ENCODE measurements around the gene DDR1.
A peak's percentile ranks its signal among the peaks of the same experiment; 100 is the strongest.
"Not testable (repeated sequence)": the region's sequence is repeated elsewhere in the genome, so short reads cannot be mapped to it uniquely, and the experiment has no call there.

DDR1 gene

DNA sequence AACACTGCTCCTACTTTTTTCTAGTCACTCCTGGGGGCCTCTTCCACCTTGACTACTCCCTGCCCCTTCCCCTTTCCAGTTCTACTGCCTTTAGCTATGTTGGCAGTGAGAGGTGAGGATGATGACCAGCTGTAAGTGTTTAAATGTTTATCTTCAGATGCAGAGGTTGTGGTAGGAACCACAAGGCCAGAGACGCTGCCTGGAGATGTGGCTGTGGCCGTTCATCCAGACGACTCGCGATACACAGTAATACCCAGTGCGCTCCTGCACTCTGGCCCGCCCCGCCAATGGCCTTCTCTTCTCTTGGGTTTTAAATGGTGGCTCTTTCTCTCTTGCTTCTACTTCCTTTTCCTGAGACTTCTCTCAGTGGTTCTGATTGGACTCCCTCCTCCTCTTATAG lies 34.4 kb downstream of the DDR1 start:
- DNase-seq (ENCODE audit: insufficient read length, low spot score) (no peak), FAIRE-seq (no peak)
- no peak for TF ChIP-seq POLR2A (IDR thresholded peaks at IDR 0.05; ENCODE audit: low read depth, low read length)

GRCh38 chr6:30922447-30922852 lies 38.1 kb downstream of the DDR1 start:
- DNase-seq (ENCODE audit: insufficient read length, low spot score) = no peak

GRCh38 chr6:30924040-30924627 lies 39.8 kb downstream of the DDR1 start:
- FAIRE-seq; DNase-seq (ENCODE audit: insufficient read length, low spot score): not testable (repeated sequence)

More at GRCh38 chr6:30922447-30922852, 38.1 kb downstream of the DDR1 start:
- FAIRE-seq = no peak
- no peak for TF ChIP-seq POLR2A (IDR thresholded peaks at IDR 0.05; ENCODE audit: low read depth, low read length)

- FAIRE-seq = no peak
- TF ChIP-seq POLR2A (IDR thresholded peaks at IDR 0.05; ENCODE audit: low read depth, low read length) = no peak
- DNase-seq (ENCODE audit: insufficient read length, low spot score) = peak; percentile 49
Measured at GRCh38 chr6:30926644-30927043, 42.3 kb downstream of the DDR1 start.

DNA sequence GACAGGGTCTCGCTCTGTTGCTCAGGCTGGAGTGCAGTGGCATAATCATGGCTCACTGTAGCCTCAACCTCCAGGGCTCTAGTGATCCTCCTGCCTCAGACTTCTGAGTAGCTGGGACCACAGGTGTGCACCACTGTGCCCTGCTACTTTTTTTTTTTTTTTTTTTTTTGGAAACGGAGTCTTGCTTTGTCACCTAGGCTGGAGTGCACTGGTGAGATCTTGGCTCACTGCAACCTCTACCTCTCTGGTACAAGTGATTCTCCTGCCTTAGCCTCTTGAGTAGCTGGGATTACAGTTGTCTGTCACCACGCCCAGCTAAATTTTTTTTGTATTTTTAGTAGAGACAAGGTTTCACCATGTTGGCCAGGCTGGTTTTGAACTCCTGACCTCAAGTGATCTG lies 42.8 kb downstream of the DDR1 start:
- DNase-seq (ENCODE audit: insufficient read length, low spot score); FAIRE-seq: not testable (repeated sequence)

- no peak for TF ChIP-seq POLR2A (IDR thresholded peaks at IDR 0.05; ENCODE audit: low read depth, low read length)
- FAIRE-seq (no peak), DNase-seq (ENCODE audit: insufficient read length, low spot score) (no peak)
Measured at GRCh38 chr6:30928677-30929076, 44.4 kb downstream of the DDR1 start.

DNA sequence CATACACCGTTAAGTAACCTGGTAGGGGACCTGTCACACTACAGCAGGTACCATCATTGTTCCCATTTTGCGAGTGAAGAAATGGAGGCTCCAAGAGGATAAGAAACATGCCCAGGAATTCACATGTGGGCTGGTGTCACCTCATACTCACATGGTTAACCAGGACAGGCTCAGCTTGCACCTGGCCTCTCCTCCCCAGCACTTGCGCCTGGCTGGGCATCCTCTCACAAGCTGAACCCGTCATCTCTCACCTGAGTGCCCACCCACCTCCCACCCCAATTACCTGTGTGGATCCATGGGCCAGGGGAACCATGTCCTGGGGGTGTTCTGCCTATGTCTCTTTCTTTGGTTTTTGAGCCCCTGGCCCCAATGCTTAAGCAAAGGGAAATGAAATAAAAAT lies 46.2 kb downstream of the DDR1 start:
- DNase-seq (ENCODE audit: insufficient read length, low spot score) = no peak
- no peak for TF ChIP-seq POLR2A (IDR thresholded peaks at IDR 0.05; ENCODE audit: low read depth, low read length)
- FAIRE-seq = no peak

DNA sequence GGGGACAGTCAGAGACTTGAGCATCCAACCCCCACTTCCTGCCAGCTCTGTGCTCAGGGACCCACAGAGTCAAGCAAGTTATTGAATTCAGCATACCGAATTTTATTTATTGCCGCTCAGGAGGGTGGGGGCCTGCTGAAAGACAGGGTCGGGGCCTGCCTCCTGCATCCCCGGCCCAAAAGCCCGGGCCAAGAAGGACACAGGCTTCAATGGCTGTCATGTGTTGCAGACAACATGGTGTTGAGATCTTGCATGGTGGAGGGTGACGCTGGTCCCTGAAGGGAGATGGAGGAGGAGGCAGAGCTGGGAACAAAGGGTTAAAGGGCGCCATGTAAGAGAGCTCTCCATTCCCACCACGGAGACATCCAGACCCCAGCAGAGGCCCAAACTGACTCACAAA lies 47.0 kb downstream of the DDR1 start:
- FAIRE-seq (no peak), DNase-seq (ENCODE audit: insufficient read length, low spot score) (no peak)
- TF ChIP-seq POLR2A (IDR thresholded peaks at IDR 0.05; ENCODE audit: low read depth, low read length) = no peak

GRCh38 chr6:30931969-30932645 lies 47.8 kb downstream of the DDR1 start, which contains the start of gene SFTA2:
Gene SFTA2, minus strand, starts transcription at chr6:30932170. Its CDS starts 74 bp downstream, at chr6:30932096.
- no peak for FAIRE-seq

GRCh38 chr6:30932665-30933365 lies 48.5 kb downstream of the DDR1 start:
- FAIRE-seq (no peak), DNase-seq (ENCODE audit: insufficient read length, low spot score) (no peak)
- TF ChIP-seq POLR2A (IDR thresholded peaks at IDR 0.05; ENCODE audit: low read depth, low read length) = no peak

More at GRCh38 chr6:30931969-30932645, 47.8 kb downstream of the DDR1 start, which contains the start of gene SFTA2:
- TF ChIP-seq POLR2A (IDR thresholded peaks at IDR 0.05; ENCODE audit: low read depth, low read length) = no peak
- no peak for DNase-seq (ENCODE audit: insufficient read length, low spot score)

- DNase-seq (ENCODE audit: insufficient read length, low spot score) (no peak), FAIRE-seq (no peak)
- no peak for TF ChIP-seq POLR2A (IDR thresholded peaks at IDR 0.05; ENCODE audit: low read depth, low read length)
Measured at GRCh38 chr6:30935018-30935417, 50.7 kb downstream of the DDR1 start.

- no peak for FAIRE-seq
- no peak for DNase-seq (ENCODE audit: insufficient read length, low spot score)
- no peak for TF ChIP-seq POLR2A (IDR thresholded peaks at IDR 0.05; ENCODE audit: low read depth, low read length)
Measured at GRCh38 chr6:30937265-30937664, 52.9 kb downstream of the DDR1 start.

GRCh38 chr6:30938730-30939129 lies 54.4 kb downstream of the DDR1 start:
- FAIRE-seq = no peak
- no peak for TF ChIP-seq POLR2A (IDR thresholded peaks at IDR 0.05; ENCODE audit: low read depth, low read length)
- no peak for DNase-seq (ENCODE audit: insufficient read length, low spot score)

DNA sequence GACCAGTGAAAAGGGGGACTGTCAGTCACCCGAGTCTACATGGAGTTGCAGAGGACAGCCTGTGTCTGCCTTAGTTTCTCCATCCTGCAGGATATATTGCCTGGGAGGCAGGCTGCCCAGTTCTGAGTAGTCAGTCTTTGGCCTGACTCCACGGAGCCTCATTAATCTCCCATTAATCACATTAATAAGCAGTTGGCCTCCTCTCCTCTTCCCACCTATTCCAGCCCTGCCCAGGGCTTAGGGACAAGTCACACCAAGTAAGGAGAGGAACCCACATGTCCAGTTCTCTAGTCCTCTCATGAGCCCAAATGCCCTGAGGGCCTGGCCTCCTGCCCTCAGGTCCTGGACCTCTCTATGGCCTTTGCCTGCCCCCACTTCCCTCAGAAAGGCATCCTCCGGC lies 55.2 kb downstream of the DDR1 start:
- FAIRE-seq (no peak), DNase-seq (ENCODE audit: insufficient read length, low spot score) (no peak)
- TF ChIP-seq POLR2A (IDR thresholded peaks at IDR 0.05; ENCODE audit: low read depth, low read length) = no peak

Measured in H54 (cell line).